HEK293T (cell line): ENCODE results near the gene NTN1.

Experiments
- CTCF ChIA-PET: fragments of 350-600 bp; formaldehyde crosslinking; extraction: SDS; loops from one replicate; lab custom pipeline; 2021; ENCODE audit warnings: antibody characterized with exemption, inconsistent platforms; lab: Yijun Ruan, JAX
- POLR2A ChIA-PET: fragments of 350-600 bp; formaldehyde crosslinking; extraction: SDS; loops from one replicate; lab custom pipeline; 2020; ENCODE audit warnings: antibody characterized with exemption, inconsistent platforms; lab: Yijun Ruan, JAX
- DNase-seq: peaks from one replicate; pipeline ENCODE4 v3.0.0; 2012; ENCODE audit warnings: mixed read lengths; ENCODE audit errors: extremely low spot score
- ARNT ChIP-seq: fragments of 450-650 bp; IDR thresholded peaks from 2 replicates; pipeline ENCODE4 v1.6.1; 2017; ENCODE audit warnings: mild to moderate bottlenecking
- BHLHE40 ChIP-seq: fragments of 450-650 bp; IDR thresholded peaks from 2 replicates; pipeline ENCODE4 v1.6.1; 2016; ENCODE audit warnings: mild to moderate bottlenecking, moderate library complexity, borderline replicate concordance
- CTBP1 ChIP-seq: fragments of 450-650 bp; IDR thresholded peaks from 2 replicates; pipeline ENCODE4 v1.6.1; 2016; ENCODE audit warnings: borderline replicate concordance
- ELF4 ChIP-seq: fragments of 450-650 bp; IDR thresholded peaks from 2 replicates; pipeline ENCODE4 v1.6.1; 2017; ENCODE audit warnings: antibody characterized with exemption
- FOXA1 ChIP-seq: fragments of 450-650 bp; IDR thresholded peaks from 2 replicates; pipeline ENCODE4 v1.6.1; 2016; ENCODE audit warnings: mild to moderate bottlenecking
- FOXK2 ChIP-seq: fragments of 450-650 bp; IDR thresholded peaks from 2 replicates; pipeline ENCODE4 v1.6.1; 2016; ENCODE audit warnings: mild to moderate bottlenecking
- FOXM1 ChIP-seq: fragments of 450-650 bp; IDR thresholded peaks from 2 replicates; pipeline ENCODE4 v1.6.1; 2017; ENCODE audit warnings: mild to moderate bottlenecking, borderline replicate concordance
- HDGF ChIP-seq: fragments of 450-650 bp; IDR thresholded peaks from 2 replicates; pipeline ENCODE4 v1.6.1; 2017; ENCODE audit warnings: antibody characterized with exemption, borderline replicate concordance
- L3MBTL2 ChIP-seq: fragments of 450-650 bp; conservative IDR thresholded peaks from 2 replicates; pipeline ENCODE4 v1.6.1; 2016; ENCODE audit warnings: mild to moderate bottlenecking
- LEF1 ChIP-seq: fragments of 450-650 bp; IDR thresholded peaks from 2 replicates; pipeline ENCODE4 v1.6.1; 2017; ENCODE audit warnings: mild to moderate bottlenecking, borderline replicate concordance
- NFRKB ChIP-seq: fragments of 450-650 bp; IDR thresholded peaks from 2 replicates; pipeline ENCODE4 v1.6.1; 2016; ENCODE audit warnings: mild to moderate bottlenecking, moderate library complexity
- SP1 ChIP-seq: fragments of 450-650 bp; IDR thresholded peaks from 2 replicates; pipeline ENCODE4 v1.6.1; 2017
- SUZ12 ChIP-seq: fragments of 450-650 bp; IDR thresholded peaks from 2 replicates; pipeline ENCODE4 v1.6.1; 2016; ENCODE audit warnings: mild to moderate bottlenecking
- TARDBP ChIP-seq: fragments of 450-650 bp; IDR thresholded peaks from 2 replicates; pipeline ENCODE4 v1.6.1; 2016
- ZNF384 ChIP-seq: fragments of 450-650 bp; IDR thresholded peaks from 2 replicates; pipeline ENCODE4 v1.6.1; 2016
- TF ChIP-seq, protein P1 (sequence below): fragments of 450-650 bp; IDR thresholded peaks from 2 replicates; pipeline ENCODE4 v1.6.1; 2016

The NTN1 gene

DNA sequence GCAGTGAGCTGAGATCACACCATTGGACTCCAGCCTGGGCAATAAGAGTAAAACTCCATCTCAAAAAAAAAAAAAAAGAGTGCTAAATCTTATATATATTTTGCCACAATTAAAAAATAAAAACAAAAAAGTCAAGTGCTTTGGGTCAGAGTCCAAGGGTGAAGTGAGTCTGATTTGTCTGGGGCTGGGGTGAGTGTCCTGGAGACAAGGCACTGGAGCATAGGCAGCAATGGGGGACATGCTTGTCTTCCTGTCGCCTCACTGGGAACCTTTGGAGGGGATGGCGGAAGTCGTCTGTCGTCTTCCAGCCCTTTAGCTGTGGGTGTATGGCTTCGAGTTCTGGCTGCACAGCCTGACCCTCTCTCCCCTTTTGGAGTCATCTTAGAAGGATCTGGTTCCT, 167.1 kb downstream of the NTN1 start:
- POLR2A ChIA-PET = no interaction called here
- TF ChIP-seq CTBP1 = no peak
- no peak for TF ChIP-seq FOXM1
- TF ChIP-seq ELF4 = no peak
- no peak for TF ChIP-seq TARDBP
- TF ChIP-seq L3MBTL2 = no peak

GRCh38 chr17:9189870-9190269, 168.6 kb downstream of the NTN1 start:
- no peak for DNase-seq
- no peak for TF ChIP-seq L3MBTL2
- TF ChIP-seq CTBP1 = no peak
- TF ChIP-seq LEF1 = no peak
- no peak for TF ChIP-seq ZNF384
- TF ChIP-seq, protein P1, sequence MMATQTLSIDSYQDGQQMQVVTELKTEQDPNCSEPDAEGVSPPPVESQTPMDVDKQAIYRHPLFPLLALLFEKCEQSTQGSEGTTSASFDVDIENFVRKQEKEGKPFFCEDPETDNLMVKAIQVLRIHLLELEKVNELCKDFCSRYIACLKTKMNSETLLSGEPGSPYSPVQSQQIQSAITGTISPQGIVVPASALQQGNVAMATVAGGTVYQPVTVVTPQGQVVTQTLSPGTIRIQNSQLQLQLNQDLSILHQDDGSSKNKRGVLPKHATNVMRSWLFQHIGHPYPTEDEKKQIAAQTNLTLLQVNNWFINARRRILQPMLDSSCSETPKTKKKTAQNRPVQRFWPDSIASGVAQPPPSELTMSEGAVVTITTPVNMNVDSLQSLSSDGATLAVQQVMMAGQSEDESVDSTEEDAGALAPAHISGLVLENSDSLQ = no peak
- TF ChIP-seq ELF4 = no peak
- no peak for TF ChIP-seq BHLHE40
- TF ChIP-seq FOXM1 = no peak
- TF ChIP-seq HDGF = no peak
- no peak for TF ChIP-seq FOXA1
- no peak for TF ChIP-seq SUZ12
- no peak for TF ChIP-seq ARNT
- no peak for TF ChIP-seq FOXK2
- no peak for TF ChIP-seq NFRKB
- no peak for TF ChIP-seq SP1
- ChIA-PET CTCF (no interaction called here), POLR2A (no interaction called here)

More for the DNA sequence above, 167.1 kb downstream of the NTN1 start:
- DNase-seq = no peak
- CTCF ChIA-PET = interaction anchor here (0.7 kb wide), 1 partner anchor 195 kb away, joined by 5 read pairs; no protein-coding TSS in a partner anchor

- TF ChIP-seq HDGF (no peak), LEF1 (no peak), L3MBTL2 (no peak), FOXA1 (no peak), ARNT (no peak), BHLHE40 (no peak), CTBP1 (no peak), ELF4 (no peak), FOXK2 (no peak), FOXM1 (no peak), SUZ12 (no peak), TARDBP (no peak), NFRKB (no peak), SP1 (no peak), ZNF384 (no peak)
- TF ChIP-seq, protein P1 = no peak
- no peak for DNase-seq
- POLR2A ChIA-PET = no interaction called here
- CTCF ChIA-PET = no interaction called here
Measured at GRCh38 chr17:9192010-9192409, 170.7 kb downstream of the NTN1 start.

DNA sequence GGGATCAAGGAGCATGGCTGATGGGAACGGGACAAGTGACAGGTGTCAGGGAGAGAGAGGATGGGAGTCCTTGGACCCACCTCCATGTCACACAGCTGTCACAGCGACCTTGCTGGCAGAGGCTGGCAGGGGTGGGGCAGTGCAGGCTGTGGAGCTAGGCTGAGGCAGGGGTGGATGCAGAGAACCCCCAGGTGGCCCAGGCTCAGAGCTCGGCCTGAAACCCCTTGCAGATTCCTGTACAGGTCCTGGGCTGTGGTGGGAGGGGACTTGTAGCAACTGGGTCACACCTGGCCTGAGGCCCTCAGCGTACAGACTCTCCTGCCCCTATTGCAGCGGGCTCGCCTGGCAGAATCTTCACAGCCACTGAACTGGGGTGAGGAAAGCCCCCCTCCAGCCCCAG, 174.1 kb downstream of the NTN1 start:
- POLR2A ChIA-PET = no interaction called here
- TF ChIP-seq TARDBP (no peak), SUZ12 (no peak), LEF1 (no peak), FOXA1 (no peak), FOXM1 (no peak), BHLHE40 (no peak), HDGF (no peak), FOXK2 (no peak), ELF4 (no peak), ZNF384 (no peak), ARNT (no peak), L3MBTL2 (no peak), SP1 (no peak), CTBP1 (no peak), NFRKB (no peak)
- TF ChIP-seq, protein P1 = no peak
- DNase-seq = no peak
- CTCF ChIA-PET = no interaction called here

DNA sequence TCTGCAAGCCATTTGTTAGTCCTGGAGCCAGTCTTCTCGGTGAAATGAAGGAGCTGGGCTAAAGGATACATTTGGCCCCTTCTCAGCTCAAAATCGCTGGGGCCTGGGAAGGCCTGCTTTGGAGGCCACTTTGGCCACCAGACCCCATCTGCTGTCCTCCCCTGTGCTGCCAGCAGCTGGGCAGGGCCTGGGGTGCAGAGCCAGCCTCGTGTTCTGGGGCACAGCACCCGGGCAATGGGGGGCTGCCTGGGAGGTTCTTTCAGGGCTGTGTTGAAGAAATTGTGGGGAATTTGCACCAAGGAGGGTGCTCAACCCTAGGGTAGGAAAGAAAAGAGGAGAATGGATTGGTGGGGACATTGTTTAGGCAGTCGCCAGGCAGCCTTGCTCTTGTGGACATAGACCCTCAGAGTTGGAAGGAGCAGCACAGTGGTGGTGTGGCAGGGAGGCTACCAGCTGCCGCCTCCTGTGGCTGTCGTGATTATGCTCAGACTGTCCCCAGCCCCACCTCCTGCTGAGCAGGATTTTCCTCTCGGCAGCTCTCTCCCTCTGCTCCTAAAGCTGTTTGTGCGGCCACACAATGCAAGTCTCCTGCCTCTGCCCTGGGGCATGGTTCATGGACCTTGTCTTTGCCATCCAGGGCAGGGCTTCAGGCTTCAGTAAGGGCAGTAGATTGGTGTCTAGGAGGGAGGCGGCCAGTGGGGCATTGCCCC, 174.8 kb downstream of the NTN1 start:
- DNase-seq = peak; percentile 45
- no peak for TF ChIP-seq ELF4
- no peak for TF ChIP-seq FOXK2
- TF ChIP-seq TARDBP = no peak
- no peak for TF ChIP-seq FOXA1
- TF ChIP-seq LEF1 = no peak
- no peak for TF ChIP-seq FOXM1
- no peak for TF ChIP-seq SUZ12
- no peak for TF ChIP-seq NFRKB
- TF ChIP-seq CTBP1 = no peak
- TF ChIP-seq L3MBTL2 = no peak
- no peak for TF ChIP-seq SP1
- TF ChIP-seq HDGF = no peak
- TF ChIP-seq, protein P1 = no peak
- TF ChIP-seq ZNF384 = no peak
- TF ChIP-seq BHLHE40 = no peak
- ChIA-PET POLR2A (no interaction called here), CTCF (no interaction called here)
